AG20443 (cell line): ENCODE results near the gene HCFC2.
A peak's percentile ranks its signal among the peaks of the same experiment; 100 is the strongest.
"Not testable (repeated sequence)": the region's sequence is repeated elsewhere in the genome, so short reads cannot be mapped to it uniquely, and the experiment has no call there.

Experiments used
- DNase-seq: peaks from one replicate; pipeline ENCODE4 v3.0.0; 2012; ENCODE audit warnings: low spot score, mixed read lengths

HCFC2 gene

DNA sequence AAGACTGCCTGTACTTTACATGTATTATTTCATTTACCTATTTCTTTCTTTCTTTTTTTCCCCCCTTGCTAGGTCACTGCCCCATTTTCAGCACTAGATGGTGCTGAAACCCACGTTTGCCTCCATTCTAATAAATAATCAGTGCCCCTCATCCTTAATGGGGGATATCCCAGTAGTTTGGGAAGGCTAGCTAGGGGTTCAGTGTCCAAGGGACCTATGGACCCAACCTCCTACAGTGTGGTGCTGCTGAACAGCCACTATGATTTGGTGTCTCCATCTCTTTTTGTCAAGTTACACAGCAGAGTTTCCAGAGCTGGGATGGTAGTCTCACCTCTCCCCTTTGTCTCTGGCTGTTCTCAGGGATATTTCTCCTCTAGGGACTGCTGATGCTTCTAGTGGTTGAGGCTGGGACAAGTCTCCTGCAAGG lies 6.5 kb upstream of the HCFC2 start:
- DNase-seq, result peak; percentile 49

DNA sequence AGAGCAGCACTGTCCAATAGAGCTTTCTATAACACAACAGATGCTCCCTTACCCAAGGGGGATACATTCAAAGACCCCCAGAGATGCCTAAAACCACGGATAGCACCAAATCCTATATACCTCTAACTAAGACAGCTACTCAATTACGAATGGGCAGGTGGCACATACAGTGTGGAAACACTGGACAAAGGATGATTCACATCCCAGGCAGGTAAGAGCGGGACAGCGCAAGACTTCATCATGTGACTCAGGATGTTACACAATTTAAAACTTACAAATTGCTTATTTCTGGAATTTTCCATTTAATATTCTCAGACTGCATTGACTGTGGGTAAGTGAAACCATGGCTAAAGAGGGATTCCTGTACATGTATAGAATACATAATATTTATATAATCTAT lies 5.5 kb upstream of the HCFC2 start:
- no peak for DNase-seq

GRCh38 chr12:104059963-104060362 lies 4.4 kb upstream of the HCFC2 start:
- DNase-seq, result no peak

- no peak for DNase-seq
Observed at GRCh38 chr12:104060791-104061190, 3.5 kb upstream of the HCFC2 start.

DNA sequence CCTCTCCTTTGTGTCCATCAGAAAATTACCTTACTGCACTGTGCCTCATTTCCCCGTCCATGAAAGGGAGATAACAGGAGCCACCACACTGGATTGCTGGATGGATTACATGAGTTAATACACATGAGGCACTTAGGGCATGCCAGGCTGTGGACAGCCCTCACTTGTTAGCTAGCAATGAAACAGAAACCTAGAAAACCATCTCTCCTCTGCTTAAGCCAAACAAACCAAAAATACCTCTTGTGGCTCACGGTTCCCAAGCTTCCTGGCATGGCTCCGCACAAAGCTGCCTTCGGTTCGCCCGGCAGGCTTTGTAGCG lies 660 bp upstream of the HCFC2 start:
- no peak for DNase-seq

GRCh38 chr12:104064842-104065427 lies 604 bp downstream of the HCFC2 start:
- DNase-seq, result peak; percentile 37

DNA sequence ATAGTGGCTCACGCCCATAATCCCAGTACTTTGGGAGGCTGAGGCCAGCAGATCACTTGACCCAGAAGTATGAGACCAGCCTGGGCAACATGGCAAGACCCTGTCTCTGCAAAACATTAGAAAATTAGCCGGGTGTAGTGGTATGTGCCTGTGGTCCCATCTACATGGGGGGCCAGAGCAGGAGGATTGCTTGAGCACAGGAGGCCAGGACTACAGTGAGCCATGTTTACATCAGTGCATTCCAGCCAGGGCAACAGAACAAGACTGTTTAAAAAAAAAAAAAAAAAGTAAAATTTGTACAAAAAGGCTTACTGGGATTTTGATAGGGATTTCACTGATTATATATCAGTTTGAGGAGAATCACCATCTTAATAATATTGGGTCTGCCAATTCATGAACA lies 7.8 kb downstream of the HCFC2 start:
- no peak for DNase-seq

DNA sequence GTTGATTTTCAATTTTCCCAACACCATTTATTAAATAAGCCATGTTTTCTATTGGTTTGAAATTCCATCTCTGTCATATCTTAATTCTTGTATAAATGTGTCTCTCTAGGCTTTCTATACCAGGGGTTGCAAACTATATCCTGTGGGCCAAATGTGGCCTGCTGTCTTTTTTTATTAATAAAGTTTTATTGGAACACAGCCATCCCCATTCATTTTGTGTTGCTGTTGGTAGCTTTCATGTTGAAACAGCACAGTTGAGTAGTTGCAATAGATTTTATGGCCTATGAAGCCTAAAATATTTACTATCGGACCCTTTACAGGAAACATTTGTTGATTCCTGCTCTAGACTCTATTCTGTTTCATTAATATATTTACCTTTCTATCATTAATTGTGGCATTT lies 9.4 kb downstream of the HCFC2 start:
- no peak for DNase-seq

DNA sequence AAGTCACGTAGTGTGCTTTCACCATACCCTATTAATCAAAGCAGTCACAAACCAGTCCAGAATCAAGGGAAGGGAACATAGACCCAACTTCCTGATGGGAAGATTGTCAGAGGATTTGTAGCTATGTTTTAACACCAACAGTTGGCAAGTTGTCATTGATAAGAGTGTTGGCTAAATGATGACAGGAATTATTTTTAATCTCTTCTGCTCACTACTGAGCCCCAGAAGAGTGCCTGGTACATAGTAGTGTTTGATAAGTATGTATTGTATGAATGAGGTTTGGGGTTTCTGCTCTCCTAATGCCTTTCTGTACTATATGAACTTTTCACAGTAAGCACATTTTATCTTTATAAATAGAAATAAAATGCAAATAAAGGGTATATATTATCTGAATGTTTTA lies 14.7 kb downstream of the HCFC2 start:
- DNase-seq, result no peak

DNA sequence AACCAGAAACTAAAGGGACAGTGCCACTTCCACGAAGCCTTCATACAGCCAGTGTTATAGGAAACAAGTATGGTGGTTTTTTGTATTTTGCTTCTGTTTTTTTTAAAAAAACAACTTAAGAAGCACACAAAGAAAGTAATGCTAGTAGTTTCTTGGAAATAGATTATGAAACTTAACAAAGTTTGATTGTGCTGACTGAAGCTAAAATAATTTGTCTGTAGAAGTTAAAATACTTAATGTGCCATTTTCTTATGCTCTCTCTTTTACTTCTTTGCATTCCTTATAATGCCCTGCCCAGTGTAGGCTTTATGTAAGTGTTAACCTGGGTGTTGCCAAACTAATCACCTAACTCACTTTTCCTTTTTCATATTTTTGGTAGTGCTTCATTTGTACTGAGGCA lies 16.4 kb downstream of the HCFC2 start:
- DNase-seq, result no peak

DNA sequence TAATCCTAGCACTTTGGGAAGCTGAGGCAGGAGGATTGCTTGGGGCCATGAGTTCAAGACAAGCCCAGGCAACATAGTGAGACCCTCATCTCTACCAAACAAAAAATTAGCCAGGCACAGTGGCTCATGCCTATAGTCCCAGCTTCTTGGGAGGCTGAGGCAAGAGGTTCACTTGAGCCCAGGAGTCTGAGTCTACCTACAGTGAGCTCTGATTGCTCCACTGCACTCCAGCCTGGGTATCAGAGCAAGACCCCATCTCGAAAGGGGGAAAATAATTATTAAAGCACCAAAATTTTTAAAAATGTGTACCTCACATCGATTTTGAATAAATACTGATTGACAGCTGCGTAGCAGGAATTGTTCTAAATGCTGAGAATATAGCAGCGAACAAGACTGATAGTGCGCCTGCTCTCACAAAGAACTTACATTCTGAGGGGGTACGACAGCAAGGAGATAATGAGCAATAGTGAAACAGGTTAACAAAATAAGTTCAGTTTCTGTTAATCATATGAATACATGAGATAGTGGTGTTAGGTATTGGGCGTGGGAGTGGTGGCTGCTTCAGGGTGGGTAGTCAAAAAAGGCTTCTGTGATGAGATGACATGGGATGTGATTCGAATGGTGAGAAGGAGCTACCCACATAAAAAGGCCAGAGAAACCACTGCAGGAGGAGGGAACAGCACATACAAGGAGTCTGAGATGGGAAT lies 19.6 kb downstream of the HCFC2 start:
- no peak for DNase-seq

DNA sequence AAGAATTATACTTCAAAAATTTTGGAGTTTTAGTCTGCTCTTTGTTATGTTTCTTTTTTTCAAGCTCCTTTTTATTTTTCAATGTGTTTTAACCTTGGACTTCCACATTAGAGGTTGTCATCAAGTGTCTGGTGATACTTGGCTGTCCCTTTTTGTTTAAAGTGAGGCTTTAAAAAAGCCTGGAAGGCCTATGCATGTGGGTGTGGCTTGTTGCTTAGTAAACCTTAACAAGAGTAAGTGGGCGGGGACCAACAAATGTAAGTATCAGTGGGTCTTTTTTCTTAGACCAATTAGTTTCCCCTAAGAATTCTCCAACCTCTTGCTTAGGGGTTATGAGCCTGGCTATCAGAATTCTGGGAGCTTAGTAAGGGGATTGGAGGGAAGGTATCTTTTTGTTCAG lies 26.4 kb downstream of the HCFC2 start:
- no peak for DNase-seq

DNA sequence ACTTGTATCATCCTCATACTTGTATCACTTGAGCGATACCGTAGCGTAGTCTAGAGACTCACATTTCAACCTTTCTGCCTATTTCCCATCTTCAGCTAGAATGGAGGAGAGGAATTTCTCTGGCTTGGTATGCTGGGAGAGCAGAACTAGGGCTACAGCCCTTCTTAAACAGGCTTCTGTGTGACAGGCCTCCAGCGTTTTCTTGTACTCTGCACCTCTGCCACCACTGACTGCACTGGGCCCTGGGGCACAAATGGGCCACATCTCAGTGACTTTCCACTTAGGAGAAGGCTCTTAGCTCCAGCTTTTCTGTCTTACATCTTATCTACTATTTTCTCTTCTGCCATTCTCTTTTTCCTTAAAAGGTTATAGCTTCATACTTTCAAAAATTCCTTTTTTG lies 26.8 kb downstream of the HCFC2 start:
- DNase-seq, result no peak

DNA sequence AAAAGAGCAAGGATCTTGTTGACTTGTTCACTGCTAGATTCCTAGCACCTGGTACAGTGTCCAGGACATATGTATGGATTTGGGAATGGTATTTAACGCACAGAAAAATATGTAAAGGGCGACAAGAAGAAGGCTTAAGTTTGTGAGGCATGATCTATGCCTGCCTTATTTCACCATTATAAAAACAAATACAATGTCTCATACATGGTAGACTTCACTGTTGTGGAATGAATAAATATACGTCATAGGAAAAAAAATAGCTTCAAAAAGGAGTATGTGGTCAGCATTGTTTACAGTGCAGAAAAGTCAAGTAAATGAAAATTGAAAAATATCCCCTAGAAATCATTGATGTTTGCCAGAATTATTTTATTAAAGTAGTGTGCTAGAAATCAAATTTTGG lies 30.0 kb downstream of the HCFC2 start:
- DNase-seq, result no peak

DNA sequence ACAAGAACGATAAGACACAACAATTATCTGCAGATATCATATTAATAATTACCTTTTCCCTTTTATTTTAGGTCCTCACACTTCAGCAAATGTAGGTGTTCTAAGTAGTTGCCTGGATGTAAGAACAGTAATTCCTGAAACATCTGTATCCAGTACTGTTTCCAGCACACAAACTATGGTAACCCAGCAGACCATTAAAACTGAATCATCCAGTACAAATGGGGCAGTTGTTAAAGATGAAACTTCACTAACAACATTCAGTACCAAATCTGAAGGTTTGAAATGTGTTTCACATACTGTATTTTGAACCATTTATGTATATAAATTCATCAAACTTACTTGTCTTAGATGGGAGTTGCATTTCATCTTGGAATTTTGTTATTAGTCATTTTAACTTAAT lies 31.0 kb downstream of the HCFC2 start:
- DNase-seq, result no peak

- no peak for DNase-seq
Observed at GRCh38 chr12:104097954-104098353, 33.6 kb downstream of the HCFC2 start.

- DNase-seq, result no peak
Observed at GRCh38 chr12:104105461-104105860, 41.1 kb downstream of the HCFC2 start.

- DNase-seq, result no peak
Observed at GRCh38 chr12:104106965-104107364, 42.6 kb downstream of the HCFC2 start.

DNA sequence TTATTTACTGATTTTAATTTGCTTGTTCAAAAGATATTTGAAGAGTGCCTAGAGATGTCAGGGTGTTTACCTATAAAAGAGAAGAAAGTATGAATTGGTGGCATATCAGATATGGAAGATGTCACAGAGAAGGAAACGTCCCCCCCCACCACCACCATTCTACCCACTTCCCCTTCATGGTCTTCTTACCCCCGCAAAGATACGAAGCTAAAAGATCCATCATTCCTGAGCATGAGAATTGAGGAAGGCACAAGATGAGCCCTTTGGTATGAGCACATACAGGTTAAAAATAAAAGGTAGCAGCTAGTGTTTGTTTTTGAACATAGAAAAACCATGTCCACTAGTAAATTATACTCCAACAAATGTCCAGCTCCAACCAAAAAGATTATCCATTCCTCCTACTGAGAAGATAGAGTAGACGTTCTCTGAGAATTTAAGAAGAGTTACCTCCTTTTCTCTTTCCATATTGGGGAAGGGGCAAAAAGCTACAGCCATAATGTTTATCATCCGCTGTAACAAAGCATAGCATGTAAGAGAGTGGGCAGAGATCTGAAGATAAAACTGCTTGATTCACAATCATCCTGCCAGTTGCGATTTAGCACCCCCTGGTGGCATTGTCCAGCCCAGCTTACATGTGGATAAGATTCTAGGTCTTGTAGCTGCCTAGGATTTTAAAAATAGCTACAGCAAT lies 44.6 kb downstream of the HCFC2 start:
- DNase-seq, result peak; percentile 79

GRCh38 chr12:104109446-104110271 lies 45.3 kb downstream of the HCFC2 start:
- no peak for DNase-seq

DNA sequence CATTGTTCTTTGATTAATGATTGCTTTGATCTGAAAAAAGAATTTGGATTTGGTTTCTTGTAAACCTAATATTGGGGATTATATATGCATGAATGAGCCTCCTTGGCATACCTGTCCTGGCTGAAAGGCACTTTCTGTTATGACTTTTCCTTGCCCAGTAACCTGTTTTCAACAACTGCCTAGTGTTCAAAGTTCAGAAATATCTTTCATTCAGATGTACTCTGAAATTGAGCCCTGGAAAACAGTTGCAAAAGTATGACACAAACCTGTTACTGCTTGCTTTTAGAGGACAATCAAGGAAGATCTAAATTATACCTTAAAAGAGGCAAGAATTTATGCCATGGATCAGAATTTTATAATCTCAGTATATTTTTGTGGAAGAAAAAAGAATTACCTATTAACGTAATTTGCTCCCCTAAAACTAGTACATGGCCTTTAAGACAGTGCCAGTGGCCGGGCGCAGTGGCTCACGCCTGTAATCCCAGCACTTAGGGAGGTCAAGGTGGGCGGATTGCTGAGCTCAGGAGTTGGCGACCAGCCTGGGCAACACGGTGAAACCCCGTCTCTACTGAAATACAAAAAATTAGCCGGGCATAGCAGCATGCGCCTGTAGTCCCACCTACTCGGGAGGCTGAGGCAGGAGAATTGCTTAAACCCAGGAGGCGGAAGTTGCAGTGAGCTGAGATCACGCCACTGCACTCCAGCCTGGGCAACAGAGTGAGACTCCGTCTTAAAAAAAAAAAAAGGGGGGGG lies 50.7 kb downstream of the HCFC2 start:
- DNase-seq, result not testable (repeated sequence)

- peak; percentile 14 for DNase-seq
Observed at GRCh38 chr12:104115587-104115975, 51.2 kb downstream of the HCFC2 start.
